T-helper 1 cell treated with Interleukin-12 subunit alpha and Interleukin-12 subunit beta and Interleukin-4 antibody, amounts not matched to agents 30 μg/mL and 1 μg/mL, for 36 hours (primary cell): Measurements from ENCODE around the gene MTURN.
A peak's percentile ranks its signal among the peaks of the same experiment; 100 is the strongest.

ENCODE experiments used
- H3K27ac Mint-ChIP-seq: one replicate; pipeline ENCODE4 v1.8.0; 2021; ENCODE audit warnings: mild to moderate bottlenecking, mixed read lengths
- H3K27me3 Mint-ChIP-seq: one replicate; pipeline ENCODE4 v1.8.0; 2021; ENCODE audit warnings: low read depth, mixed read lengths
- H3K36me3 Mint-ChIP-seq: one replicate; pipeline ENCODE4 v1.8.0; 2021; ENCODE audit warnings: low read depth, mixed read lengths
- H3K4me1 Mint-ChIP-seq: one replicate; pipeline ENCODE4 v1.8.0; 2021; ENCODE audit warnings: low read depth, mixed read lengths
- H3K4me3 Mint-ChIP-seq: one replicate; pipeline ENCODE4 v1.8.0; 2021; ENCODE audit warnings: mild to moderate bottlenecking, moderate library complexity, mixed read lengths
- H3K9me3 Mint-ChIP-seq: one replicate; pipeline ENCODE4 v1.8.0; 2021; ENCODE audit warnings: mixed read lengths

Gene MTURN

DNA sequence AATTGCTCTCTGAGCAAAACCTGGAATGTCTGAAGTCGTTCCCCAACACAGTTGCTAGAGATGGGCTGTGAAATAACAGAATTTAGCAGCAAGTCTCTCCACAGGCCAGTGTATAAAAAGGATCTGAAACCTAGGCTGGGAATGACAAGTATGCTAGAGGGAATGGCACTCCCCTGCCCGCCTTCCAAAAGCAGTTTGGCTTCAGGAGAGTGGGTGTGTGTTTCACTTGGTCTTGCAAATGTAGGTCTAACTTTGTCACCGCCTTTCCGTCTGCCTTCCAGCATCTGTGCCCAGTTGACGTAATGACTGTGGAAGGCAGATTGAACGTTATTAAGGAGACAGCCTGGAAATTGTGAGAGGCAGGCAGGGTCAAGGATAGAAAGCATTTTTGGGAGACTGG lies 18.0 kb upstream of the MTURN start:
- Mint-ChIP-seq H3K9me3 (peaks cover 21% of the 10 kb centered on the region), H3K27ac (no peak overlapping the region), H3K4me1 (peaks cover 2% of the 10 kb centered on the region), H3K27me3 (no peaks in the 10 kb centered on the region), H3K4me3 (no peak overlapping the region), H3K36me3 (no peaks in the 10 kb centered on the region)

DNA sequence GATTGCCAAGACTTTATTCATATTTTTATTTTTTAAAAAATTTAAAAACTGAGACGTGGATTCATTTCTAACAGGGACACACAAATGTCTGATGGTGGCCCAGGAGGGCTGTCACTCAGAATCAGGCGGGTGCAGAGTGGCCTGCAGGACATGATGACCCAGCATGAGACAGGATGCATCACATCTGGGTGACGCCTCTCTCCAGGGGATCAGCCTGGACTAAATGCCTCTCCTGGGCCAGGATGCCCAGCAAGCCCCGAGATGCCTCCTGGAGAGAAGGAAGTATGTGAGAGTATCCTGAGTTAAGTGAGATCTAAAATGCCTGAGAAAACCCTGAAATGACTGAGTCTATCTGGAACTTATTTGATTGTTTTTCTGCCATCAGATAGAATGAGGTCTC lies 16.9 kb upstream of the MTURN start:
- Mint-ChIP-seq H3K36me3 (no peaks in the 10 kb centered on the region), H3K27me3 (peaks cover 4% of the 10 kb centered on the region), H3K9me3 (peaks cover 13% of the 10 kb centered on the region), H3K4me1 (peaks cover 2% of the 10 kb centered on the region), H3K27ac (no peak overlapping the region), H3K4me3 (no peak overlapping the region)

DNA sequence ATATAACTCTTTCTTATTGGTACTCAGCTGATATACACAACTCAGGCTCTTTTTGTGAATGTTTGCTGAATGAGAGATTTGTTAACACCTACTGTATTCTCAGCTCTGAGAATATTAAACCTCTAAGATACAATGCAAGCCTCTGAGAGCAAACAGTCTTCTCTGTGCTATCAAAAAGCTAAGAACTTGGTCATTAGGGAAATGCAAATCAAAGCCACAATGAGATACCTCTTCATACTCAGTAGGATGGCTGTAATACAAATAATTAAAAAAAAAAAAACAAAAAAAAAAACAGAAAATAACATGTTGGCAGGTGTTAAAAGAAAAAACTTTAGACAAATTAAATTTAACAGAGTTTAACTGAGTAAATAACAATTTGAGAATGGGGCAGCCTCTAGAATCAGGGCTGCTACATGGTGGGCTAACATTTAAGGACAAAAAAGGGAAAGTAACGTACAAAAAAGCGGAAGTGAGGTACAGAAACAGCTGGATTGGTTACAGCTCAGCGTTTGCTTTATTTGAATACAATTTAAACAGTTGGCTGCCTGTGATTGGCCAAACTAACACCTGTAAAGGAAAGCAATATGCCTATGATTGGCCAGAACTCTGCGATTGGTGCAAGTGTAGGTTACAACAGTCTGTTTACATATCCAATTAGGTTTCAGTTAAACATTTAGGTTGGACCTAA lies 14.8 kb upstream of the MTURN start:
- Mint-ChIP-seq H3K4me1 (no peaks in the 10 kb centered on the region), H3K36me3 (no peaks in the 10 kb centered on the region), H3K27ac (no peak overlapping the region), H3K9me3 (no peaks in the 10 kb centered on the region), H3K27me3 (peaks cover 4% of the 10 kb centered on the region), H3K4me3 (no peak overlapping the region)

DNA sequence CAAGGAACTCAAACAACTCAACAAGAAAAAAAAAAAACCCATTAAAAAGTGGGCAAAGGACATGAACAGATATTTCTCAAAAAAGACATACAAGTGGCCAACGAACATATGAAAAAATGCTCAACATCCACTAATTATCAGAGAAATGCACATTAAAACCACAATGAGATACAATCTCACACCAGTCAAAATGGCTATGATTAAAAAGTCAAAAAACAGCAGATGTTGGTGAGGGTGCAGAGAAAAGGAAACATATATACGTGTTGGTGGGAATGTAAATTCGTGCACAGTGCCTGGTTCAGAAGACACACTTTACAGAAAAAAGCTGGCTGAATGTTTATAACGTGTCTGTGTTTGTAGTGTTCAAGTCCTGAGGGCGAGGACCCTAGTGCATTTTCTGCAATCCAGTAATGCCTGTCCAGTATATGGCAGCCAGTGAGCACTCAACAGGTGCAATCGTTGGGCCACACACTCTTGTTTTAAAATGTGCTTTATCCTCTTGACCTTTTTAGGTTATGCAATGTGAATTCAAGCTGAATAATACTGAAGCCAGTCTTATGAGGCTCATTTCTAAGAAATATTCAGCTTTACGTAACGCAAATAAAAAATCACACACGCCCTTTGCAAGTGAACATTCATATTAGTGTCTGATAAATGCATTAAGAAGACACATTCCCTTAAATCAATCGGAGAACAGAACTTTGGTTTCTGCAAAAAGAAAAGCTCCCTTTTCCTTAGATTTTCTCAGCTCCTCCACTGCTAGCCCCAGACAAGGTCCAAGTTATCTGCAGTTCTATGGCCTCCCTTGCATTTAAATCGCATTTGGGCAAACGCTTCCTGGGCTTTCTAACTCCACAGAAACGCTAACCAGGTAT lies 813 bp upstream of the MTURN start:
- Mint-ChIP-seq H3K9me3 (no peaks in the 10 kb centered on the region), H3K4me1 (peaks cover 6% of the 10 kb centered on the region), H3K36me3 (no peaks in the 10 kb centered on the region), H3K27me3 (peaks cover 37% of the 10 kb centered on the region), H3K27ac (peak overlapping the region; percentile 65), H3K4me3 (peak overlapping the region; percentile 73)

DNA sequence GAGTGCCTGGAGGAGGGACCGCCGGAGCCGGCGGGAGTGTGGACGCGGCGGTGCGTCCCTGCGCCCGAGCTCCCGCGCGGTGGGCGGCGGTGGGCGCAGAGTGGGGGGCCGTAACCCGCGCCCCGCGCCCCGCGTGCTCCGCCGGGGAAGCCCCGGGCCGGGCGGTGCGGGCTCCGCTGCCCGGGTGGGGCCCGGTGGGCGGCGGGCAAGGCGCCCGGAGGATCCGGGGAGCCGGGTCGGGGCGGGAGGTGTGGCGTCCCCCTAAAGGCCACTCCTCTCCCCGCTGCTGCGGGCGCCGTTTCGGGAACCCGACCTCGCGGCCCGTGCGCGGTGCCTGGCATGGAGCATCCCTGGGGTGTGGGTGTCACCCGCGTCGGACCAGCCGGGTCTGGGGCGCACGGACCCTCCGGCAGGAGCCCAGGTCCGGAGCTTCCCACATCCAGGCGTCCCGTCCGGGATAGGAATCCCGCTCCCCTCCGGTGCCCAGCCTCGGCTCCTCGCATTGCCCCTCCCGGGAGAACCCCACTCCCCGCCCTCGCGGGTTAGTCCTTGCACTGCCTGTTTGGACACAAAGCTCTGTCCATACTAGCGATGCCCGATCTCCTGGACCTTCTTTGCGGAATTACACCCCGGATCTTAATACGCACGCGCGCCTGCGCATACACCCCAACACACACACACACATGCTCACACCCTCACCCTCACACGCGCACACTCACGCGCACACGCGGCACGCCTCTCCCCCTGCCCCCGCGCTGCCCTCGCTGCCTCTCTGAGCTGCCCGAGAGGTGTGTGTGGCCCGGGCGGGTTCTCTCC lies 723 bp downstream of the MTURN start:
- Mint-ChIP-seq H3K4me1 (peaks cover 6% of the 10 kb centered on the region), H3K36me3 (no peaks in the 10 kb centered on the region), H3K4me3 (peak overlapping the region; percentile 81), H3K27ac (peak overlapping the region; percentile 76), H3K9me3 (no peaks in the 10 kb centered on the region), H3K27me3 (peaks cover 37% of the 10 kb centered on the region)

DNA sequence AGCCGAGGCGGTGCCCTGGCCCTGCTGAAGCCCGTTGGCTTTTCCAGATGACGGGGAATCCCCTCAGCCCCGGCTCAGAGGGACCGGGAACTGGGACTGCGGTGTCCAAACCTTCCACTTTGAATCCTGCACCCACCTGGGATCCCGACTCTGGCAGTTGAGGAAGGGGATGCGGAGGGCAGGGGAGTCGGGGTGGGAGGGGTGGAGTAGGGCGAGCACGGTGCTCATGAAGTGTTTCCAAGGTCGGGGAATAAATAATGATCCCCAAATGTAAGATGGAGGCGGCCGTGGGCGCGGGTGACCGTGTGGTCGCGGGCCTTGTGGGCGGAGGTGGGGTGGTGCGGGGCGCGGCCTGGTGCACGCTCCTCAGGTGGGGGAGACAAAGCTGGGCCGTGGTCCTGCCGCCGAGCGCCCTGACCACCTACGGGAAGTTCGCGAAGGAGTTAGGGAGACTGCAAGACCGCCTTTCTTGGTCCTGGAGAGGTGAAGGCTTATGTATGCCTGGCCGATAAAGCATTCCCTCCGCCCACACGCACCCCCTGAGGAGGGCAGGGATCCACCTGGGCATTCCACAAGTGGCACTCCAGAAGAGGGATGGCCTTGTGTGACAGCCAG lies 1.4 kb downstream of the MTURN start:
- peaks cover 6% of the 10 kb centered on the region for H3K4me1 Mint-ChIP-seq
- H3K9me3 Mint-ChIP-seq = no peaks in the 10 kb centered on the region
- H3K27ac Mint-ChIP-seq = peak overlapping the region; percentile 76
- no peaks in the 10 kb centered on the region for H3K36me3 Mint-ChIP-seq
- peaks cover 33% of the 10 kb centered on the region for H3K27me3 Mint-ChIP-seq
- H3K4me3 Mint-ChIP-seq = peak overlapping the region; percentile 81

DNA sequence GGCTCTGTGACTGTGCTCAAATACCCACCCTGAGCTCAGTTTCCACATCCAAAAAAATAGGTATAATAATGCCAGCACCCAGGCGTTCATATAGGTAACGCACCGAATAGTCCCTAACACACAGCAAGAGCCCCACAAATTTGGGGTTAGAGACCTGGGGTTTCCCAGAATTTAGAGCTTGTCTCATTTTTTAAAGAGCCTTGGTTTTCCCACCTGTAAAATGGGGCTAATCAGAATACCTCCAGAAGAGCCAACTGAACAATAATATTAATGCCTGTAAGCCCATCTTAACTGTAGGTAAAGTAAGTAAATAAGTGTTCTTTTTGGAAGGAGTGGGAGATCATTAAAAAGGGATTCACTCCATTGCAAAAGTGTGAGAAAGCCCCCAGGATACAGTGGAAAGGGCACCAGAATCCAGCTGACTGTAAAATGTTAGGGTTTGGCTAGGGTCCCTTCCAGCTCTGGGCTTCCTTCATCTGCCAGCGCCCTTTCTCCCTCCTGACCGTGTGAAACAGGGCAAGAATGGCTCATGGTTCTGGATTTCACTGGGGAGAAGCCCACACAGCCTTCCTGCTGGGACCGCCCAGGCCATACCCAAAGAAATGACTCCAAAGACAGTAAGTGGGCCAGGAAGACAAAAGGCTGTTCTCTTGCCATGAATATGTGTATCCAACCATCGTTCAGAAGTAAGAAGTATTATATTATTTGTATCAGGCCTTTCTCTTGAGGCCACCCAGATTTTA lies 2.1 kb downstream of the MTURN start:
- no peaks in the 10 kb centered on the region for H3K9me3 Mint-ChIP-seq
- H3K36me3 Mint-ChIP-seq = no peaks in the 10 kb centered on the region
- peak overlapping the region; percentile 21 for H3K4me3 Mint-ChIP-seq
- peaks cover 32% of the 10 kb centered on the region for H3K27me3 Mint-ChIP-seq
- no peak overlapping the region for H3K27ac Mint-ChIP-seq
- peaks cover 6% of the 10 kb centered on the region for H3K4me1 Mint-ChIP-seq

DNA sequence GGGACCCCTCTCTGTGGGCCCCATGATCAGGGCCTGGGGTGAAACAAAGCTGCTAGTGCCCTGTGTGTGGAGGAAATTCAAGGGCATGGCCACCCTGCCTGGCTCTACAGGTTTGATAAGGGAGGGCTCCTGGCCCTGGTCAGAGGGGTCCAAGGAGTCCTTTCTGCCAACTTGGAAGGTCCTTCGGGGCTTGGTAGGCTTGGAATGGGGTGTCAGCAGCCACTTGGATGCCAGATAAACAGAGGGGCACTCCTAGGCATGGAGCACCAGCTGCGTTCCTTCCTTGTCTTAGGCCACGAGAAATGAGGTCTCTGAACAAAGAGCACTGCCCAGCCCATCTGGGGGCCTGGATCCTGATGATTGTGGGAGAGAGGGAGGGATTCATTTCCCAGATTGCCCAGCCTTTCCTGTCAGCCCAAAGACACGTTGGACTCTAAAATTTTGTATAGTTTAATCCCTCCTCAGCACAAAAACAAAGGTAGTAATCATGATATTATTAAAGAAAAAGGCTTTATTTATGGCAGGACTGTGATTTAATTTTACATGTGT lies 5.1 kb downstream of the MTURN start:
- Mint-ChIP-seq H3K4me3 (no peak overlapping the region), H3K9me3 (no peaks in the 10 kb centered on the region), H3K27ac (no peak overlapping the region), H3K27me3 (peaks cover 9% of the 10 kb centered on the region), H3K4me1 (peaks cover 3% of the 10 kb centered on the region), H3K36me3 (no peaks in the 10 kb centered on the region)

DNA sequence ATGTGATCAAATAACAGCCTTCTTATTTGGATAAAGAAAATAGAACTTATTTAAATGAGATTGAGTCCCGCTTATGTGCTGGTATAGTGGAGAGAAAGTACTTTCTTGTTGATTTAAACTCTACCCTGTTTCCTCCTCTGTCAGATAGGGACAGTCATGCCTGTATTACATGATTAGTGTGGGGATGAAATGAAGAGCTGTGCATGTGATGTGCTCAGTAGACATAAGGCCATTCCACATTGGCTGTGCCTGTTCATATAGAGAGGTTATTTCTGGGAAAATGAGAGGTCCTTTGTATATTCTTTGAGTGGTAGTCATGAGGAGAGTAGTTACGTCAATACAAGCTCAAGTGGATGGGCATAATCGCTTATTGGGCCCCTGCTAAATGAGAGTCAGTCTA lies 5.7 kb downstream of the MTURN start:
- no peaks in the 10 kb centered on the region for H3K9me3 Mint-ChIP-seq
- peaks cover 9% of the 10 kb centered on the region for H3K27me3 Mint-ChIP-seq
- H3K36me3 Mint-ChIP-seq = no peaks in the 10 kb centered on the region
- H3K4me1 Mint-ChIP-seq = peaks cover 3% of the 10 kb centered on the region
- H3K27ac Mint-ChIP-seq = no peak overlapping the region
- H3K4me3 Mint-ChIP-seq = no peak overlapping the region

DNA sequence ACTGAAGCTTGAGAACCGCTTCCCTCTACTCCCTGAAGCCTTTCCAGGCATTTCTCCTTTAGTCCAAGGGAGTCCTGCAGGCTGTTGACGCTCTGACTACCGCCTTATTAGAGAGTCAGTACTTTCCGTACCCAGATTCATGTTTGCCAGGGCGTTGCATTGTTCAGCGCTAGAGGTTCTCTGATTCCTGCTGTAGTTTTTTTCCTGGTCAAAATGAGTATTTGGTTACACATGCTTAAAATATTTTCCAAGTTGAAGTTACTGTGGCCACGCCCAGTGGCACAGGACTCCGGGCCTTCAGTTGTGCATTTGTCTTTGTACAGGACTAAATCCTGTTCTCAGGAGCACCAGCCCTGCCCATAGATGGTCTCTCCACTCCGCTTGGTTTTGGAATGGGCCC lies 7.9 kb downstream of the MTURN start:
- H3K9me3 Mint-ChIP-seq = no peaks in the 10 kb centered on the region
- H3K27me3 Mint-ChIP-seq = no peaks in the 10 kb centered on the region
- H3K4me1 Mint-ChIP-seq = no peaks in the 10 kb centered on the region
- no peak overlapping the region for H3K4me3 Mint-ChIP-seq
- H3K36me3 Mint-ChIP-seq = no peaks in the 10 kb centered on the region
- H3K27ac Mint-ChIP-seq = no peak overlapping the region

DNA sequence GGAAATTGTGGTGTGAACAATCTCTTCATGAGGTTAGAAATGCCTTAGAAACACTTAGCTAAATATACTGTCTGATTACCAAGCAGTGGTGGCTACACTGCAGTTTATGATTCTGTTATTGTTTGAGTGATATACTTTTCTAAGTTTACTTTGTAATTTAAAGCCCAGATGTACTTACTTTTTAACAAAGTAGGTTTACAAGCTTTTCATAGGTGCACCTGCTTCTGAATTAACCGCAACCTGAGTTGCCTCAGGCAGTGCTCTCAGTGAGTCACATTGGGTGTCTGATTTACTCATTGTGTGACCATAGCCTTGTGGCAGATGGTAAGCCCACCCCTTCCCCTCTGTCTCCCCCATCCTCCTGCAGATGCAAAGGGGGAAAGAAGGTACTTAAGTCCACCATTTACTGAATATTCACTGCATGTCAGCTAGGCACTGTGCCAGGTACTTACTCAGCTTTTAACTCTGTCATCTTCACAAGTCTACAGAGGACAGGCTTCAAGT lies 9.0 kb downstream of the MTURN start:
- H3K9me3 Mint-ChIP-seq = no peaks in the 10 kb centered on the region
- no peaks in the 10 kb centered on the region for H3K27me3 Mint-ChIP-seq
- H3K27ac Mint-ChIP-seq = no peak overlapping the region
- no peaks in the 10 kb centered on the region for H3K36me3 Mint-ChIP-seq
- no peaks in the 10 kb centered on the region for H3K4me1 Mint-ChIP-seq
- no peak overlapping the region for H3K4me3 Mint-ChIP-seq

DNA sequence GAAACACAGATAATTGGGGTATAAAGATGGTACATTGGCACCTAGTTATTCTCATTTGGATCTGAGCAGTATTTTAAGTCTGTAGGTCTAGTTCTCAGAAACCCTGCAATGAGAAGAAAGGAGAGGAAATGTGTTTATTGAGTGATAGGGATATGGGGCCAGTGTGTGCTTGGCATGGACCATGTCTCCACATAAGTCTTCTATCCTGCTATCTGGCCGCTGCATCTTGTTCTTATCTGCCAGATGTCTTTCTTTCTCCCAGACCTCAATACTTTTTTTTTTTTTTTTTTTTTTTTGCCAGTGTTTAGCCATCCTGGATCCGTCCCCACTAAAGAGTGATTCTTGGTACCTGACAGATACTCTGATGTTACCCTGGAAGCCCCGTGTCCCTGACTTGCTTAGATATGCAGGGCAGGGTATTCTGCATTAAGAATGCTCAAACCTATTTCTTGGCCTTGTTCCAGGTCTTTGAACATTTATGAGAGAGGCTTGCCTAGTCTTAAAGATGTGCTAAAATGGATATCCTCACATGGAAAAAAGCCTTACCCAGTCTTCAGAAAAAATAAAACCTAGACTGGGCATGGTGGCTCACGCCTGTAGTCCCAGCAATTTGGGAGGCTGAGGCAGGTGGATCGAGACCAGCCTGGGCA lies 10.0 kb downstream of the MTURN start:
- Mint-ChIP-seq H3K36me3 (no peaks in the 10 kb centered on the region), H3K9me3 (no peaks in the 10 kb centered on the region), H3K4me3 (no peak overlapping the region), H3K27me3 (no peaks in the 10 kb centered on the region), H3K4me1 (peaks cover 6% of the 10 kb centered on the region), H3K27ac (no peak overlapping the region)

DNA sequence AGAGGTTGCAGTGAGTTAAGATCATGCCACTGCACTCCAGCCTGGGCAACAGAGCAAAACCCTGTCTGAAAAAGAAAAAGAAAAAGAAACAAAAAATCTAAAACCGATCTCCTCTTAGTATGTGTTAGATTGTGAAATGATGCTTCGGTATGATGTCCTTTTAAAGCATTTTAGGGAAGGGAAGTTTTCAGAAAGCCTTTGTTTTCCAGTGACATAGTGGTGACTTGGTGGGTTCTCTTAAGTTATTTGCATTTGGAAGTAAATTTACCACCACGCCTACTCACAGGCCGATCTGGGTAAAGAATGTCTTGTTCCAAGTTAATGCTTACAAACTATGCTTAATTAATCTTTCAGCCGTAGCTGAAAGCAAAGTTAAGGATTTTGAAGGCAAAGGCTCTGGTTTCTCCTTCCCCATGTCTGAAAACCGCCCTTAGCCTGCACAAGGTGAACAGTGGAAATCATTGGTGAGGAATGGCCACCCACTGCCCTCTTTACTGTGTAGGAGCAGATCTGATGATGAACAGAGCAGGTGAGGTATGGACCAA lies 10.7 kb downstream of the MTURN start:
- Mint-ChIP-seq H3K36me3 (no peaks in the 10 kb centered on the region), H3K4me1 (peaks cover 6% of the 10 kb centered on the region), H3K27me3 (no peaks in the 10 kb centered on the region), H3K9me3 (no peaks in the 10 kb centered on the region), H3K27ac (no peak overlapping the region), H3K4me3 (no peak overlapping the region)
